H1 (cell line): ENCODE data around the gene ASPG. TPM values are rescaled to one million over a fixed set of nuclear protein-coding genes. Genes with fewer than 3 reads are reported as not detected.

Experiments
- CTCF ChIA-PET: fragments of 300-600 bp; sonication (Branson Sonifier 250); formaldehyde crosslinking; loops from one replicate; lab custom pipeline; 2021; ENCODE audit not compliant: partially characterized antibody; lab: Charles Lee
- POLR2A ChIA-PET: fragments of 300-600 bp; sonication (Branson Sonifier 250); formaldehyde crosslinking; loops from one replicate; lab custom pipeline; 2021; ENCODE audit warnings: inconsistent platforms; ENCODE audit not compliant: partially characterized antibody; lab: Charles Lee
- DNase-seq, 2 experiments: peaks; one replicate each; pipeline versions ENCODE4 v3.0.0 to v3.0.0-alpha.2; 2010 to 2022; ENCODE audit warnings: low spot score in 2 of 2, low read depth in 1 of 2, mixed read lengths in 1 of 2
- FAIRE-seq: peaks from 2 replicates; lab custom pipeline; 2011; peaks lifted over from hg19 to GRCh38; lab: Jason Lieb, UNC
- H2AFZ ChIP-seq: 2 replicates; pipeline ENCODE4 v1.8.1; 2012; ENCODE audit warnings: low read length, inconsistent platforms
- H2AK5ac ChIP-seq: 2 replicates; pipeline ENCODE4 v1.6.1; 2013; ENCODE audit warnings: low read depth, low read length
- H2BK120ac ChIP-seq: replicated peaks from 2 replicates; pipeline ENCODE3; 2013; ENCODE audit warnings: low read depth, low read length, inconsistent platforms
- H2BK12ac ChIP-seq: 2 replicates; pipeline ENCODE4 v1.6.1; 2013; ENCODE audit warnings: low read depth, low read length
- H2BK15ac ChIP-seq: 2 replicates; pipeline ENCODE4 v1.6.1; 2013; ENCODE audit warnings: low read length
- H2BK20ac ChIP-seq: 2 replicates; pipeline ENCODE4 v1.6.1; 2013; ENCODE audit warnings: low read length
- H2BK5ac ChIP-seq: 2 replicates; pipeline ENCODE4 v1.6.1; 2013; ENCODE audit warnings: low read depth, low read length
- H3K14ac ChIP-seq: 2 replicates; pipeline ENCODE4 v1.6.1; 2013; ENCODE audit warnings: inconsistent platforms; ENCODE audit not compliant: insufficient read length
- H3K18ac ChIP-seq: 2 replicates; pipeline ENCODE4 v1.6.1; 2013; ENCODE audit warnings: low read length; ENCODE audit errors: extremely low read depth
- H3K23ac ChIP-seq: 2 replicates; pipeline ENCODE4 v1.6.1; 2013; ENCODE audit warnings: inconsistent platforms; ENCODE audit not compliant: insufficient read length
- H3K23me2 ChIP-seq: 2 replicates; pipeline ENCODE4 v1.6.1; 2013; ENCODE audit warnings: low read depth, low read length
- H3K27ac ChIP-seq: 2 replicates; pipeline ENCODE4 v1.6.1; 2011; ENCODE audit warnings: low read depth, low read length, inconsistent platforms
- H3K27me3 ChIP-seq, 4 experiments: replicated peaks in 1 of 4; 1 replicate in 1 of 4; 2 replicates in 3 of 4; pipeline versions ENCODE4 v1.6.1 to v1.8.1; 2011 to 2013; ENCODE audit warnings: low read length in 3 of 4, mild to moderate bottlenecking in 3 of 4, inconsistent platforms in 2 of 4, mixed read lengths in 2 of 4, moderate library complexity in 1 of 4; ENCODE audit not compliant: control insufficient read depth in 3 of 4, insufficient read depth in 3 of 4; ENCODE audit errors: extremely low read depth in 1 of 4
- H3K36me3 ChIP-seq, 4 experiments: 2 replicates each; pipeline versions ENCODE4 v1.6.1 to v1.8.1; 2011 to 2013; ENCODE audit warnings: mild to moderate bottlenecking in 4 of 4, low read length in 3 of 4, moderate library complexity in 2 of 4, control low read depth in 1 of 4, inconsistent platforms in 1 of 4; ENCODE audit not compliant: insufficient read depth in 4 of 4, control insufficient read depth in 2 of 4
- H3K4ac ChIP-seq: replicated peaks from 2 replicates; pipeline ENCODE3; 2013; ENCODE audit warnings: low read length, low read depth, mixed read lengths, inconsistent platforms; ENCODE audit not compliant: insufficient read length
- H3K4me1 ChIP-seq, 4 experiments: replicated peaks in 1 of 4; 1 replicate in 1 of 4; 2 replicates in 3 of 4; pipeline versions ENCODE4 v1.6.1 to v1.8.1; 2011 to 2013; ENCODE audit warnings: low read length in 3 of 4, inconsistent platforms in 2 of 4, mixed read lengths in 1 of 4; ENCODE audit not compliant: insufficient read depth in 4 of 4, control insufficient read depth in 3 of 4
- H3K4me2 ChIP-seq, 2 experiments: 2 replicates each; pipeline versions ENCODE4 v1.6.1 to v1.8.1; 2011 to 2013; ENCODE audit warnings: low read depth in 2 of 2, low read length in 2 of 2, control low read depth in 1 of 2, inconsistent platforms in 1 of 2, mild to moderate bottlenecking in 1 of 2; ENCODE audit not compliant: insufficient read depth in 1 of 2
- H3K4me3 ChIP-seq, 4 experiments: fragments of 200-600, 300-600 bp in 1 of 4; sonication (generic), shearing (Covaris generic), sonication (Bioruptor Twin) in 1 of 4; 2 replicates each; pipeline versions ENCODE4 v1.5.1 to v1.8.1; 2011 to 2016; ENCODE audit warnings: low read length in 4 of 4, low read depth in 3 of 4, control low read depth in 2 of 4, inconsistent platforms in 2 of 4, mild to moderate bottlenecking in 2 of 4, mixed read lengths in 1 of 4, moderate library complexity in 1 of 4; ENCODE audit not compliant: insufficient read depth in 2 of 4; ENCODE audit errors: extremely low read depth in 1 of 4
- H3K56ac ChIP-seq: replicated peaks from 2 replicates; pipeline ENCODE3; 2013; ENCODE audit warnings: low read depth, mild to moderate bottlenecking, mixed read lengths, low read length, inconsistent platforms; ENCODE audit not compliant: insufficient read length
- H3K79me1 ChIP-seq: 2 replicates; pipeline ENCODE4 v1.6.1; 2013; ENCODE audit warnings: low read depth, low read length, control low read depth
- H3K79me2 ChIP-seq, 2 experiments: 2 replicates each; pipeline versions ENCODE4 v1.6.1 to v1.8.1; 2012 to 2013; ENCODE audit warnings: low read length in 2 of 2, mild to moderate bottlenecking in 2 of 2, inconsistent platforms in 1 of 2; ENCODE audit not compliant: insufficient read depth in 2 of 2, control insufficient read depth in 1 of 2
- H3K9ac ChIP-seq, 4 experiments: replicated peaks in 1 of 4; 1 replicate in 1 of 4; 2 replicates in 3 of 4; pipeline versions ENCODE4 v1.6.1 to v1.8.1; 2011 to 2013; ENCODE audit warnings: low read depth in 3 of 4, low read length in 3 of 4, control low read depth in 2 of 4, mild to moderate bottlenecking in 2 of 4, moderate library complexity in 2 of 4, inconsistent platforms in 1 of 4; ENCODE audit errors: extremely low read depth in 1 of 4
- H3K9me3 ChIP-seq, 2 experiments: 2 replicates each; pipeline versions ENCODE4 v1.6.1 to v1.8.1; 2012 to 2013; ENCODE audit warnings: mild to moderate bottlenecking in 2 of 2, moderate library complexity in 2 of 2, control low read depth in 1 of 2, inconsistent platforms in 1 of 2, low read depth in 1 of 2, low read length in 1 of 2, mixed read lengths in 1 of 2; ENCODE audit not compliant: insufficient read depth in 2 of 2
- H4K20me1 ChIP-seq, 2 experiments: replicated peaks in 1 of 2; 2 replicates each; pipeline versions ENCODE3 to v1.8.1; 2011 to 2013; ENCODE audit warnings: inconsistent platforms in 2 of 2, low read length in 2 of 2, mild to moderate bottlenecking in 1 of 2; ENCODE audit not compliant: insufficient read depth in 2 of 2, control insufficient read depth in 1 of 2
- H4K5ac ChIP-seq: 2 replicates; pipeline ENCODE4 v1.6.1; 2013; ENCODE audit warnings: low read length, low read depth, mixed read lengths, inconsistent platforms; ENCODE audit not compliant: insufficient read length
- H4K8ac ChIP-seq: 2 replicates; pipeline ENCODE4 v1.8.0; 2013; ENCODE audit warnings: mild to moderate bottlenecking, moderate library complexity, low read length, inconsistent platforms; ENCODE audit not compliant: insufficient read depth; ENCODE audit errors: extremely low read depth
- H4K91ac ChIP-seq: replicated peaks from 2 replicates; pipeline ENCODE3; 2013; ENCODE audit warnings: low read length, mixed read lengths, inconsistent platforms; ENCODE audit not compliant: insufficient read length
- ATF3 ChIP-seq: IDR thresholded peaks from 2 replicates; pipeline ENCODE4 v1.6.1; 2011; ENCODE audit warnings: low read depth, mild to moderate bottlenecking, low read length; ENCODE audit not compliant: insufficient read depth
- E2F6 ChIP-seq: IDR thresholded peaks from 2 replicates; pipeline ENCODE4 v1.6.1; 2012; ENCODE audit warnings: inconsistent platforms
- KDM1A ChIP-seq: fragments of 200-600, 300-600 bp; sonication (generic); IDR thresholded peaks from 2 replicates; pipeline ENCODE4 v1.7.1; 2016; ENCODE audit warnings: mild to moderate bottlenecking, low read length, borderline replicate concordance
- KDM5A ChIP-seq: fragments of 200-600 bp; IDR thresholded peaks from 2 replicates; pipeline ENCODE4 v1.7.1; 2012; ENCODE audit warnings: mild to moderate bottlenecking, low read length, inconsistent platforms, mixed read lengths
- RNF2 ChIP-seq: fragments of 200-900, 300-1000 bp; sonication (generic); IDR thresholded peaks from 2 replicates; pipeline ENCODE4 v1.7.1; 2016; ENCODE audit warnings: borderline replicate concordance, low read depth, mild to moderate bottlenecking, antibody characterized with exemption, low read length; ENCODE audit not compliant: poor library complexity, severe bottlenecking; ENCODE audit errors: missing control alignments
- SAP30 ChIP-seq: fragments of 300-600 bp; sonication (generic); IDR thresholded peaks from 2 replicates; pipeline ENCODE4 v1.7.1; 2012; ENCODE audit warnings: low read length, moderate library complexity, mild to moderate bottlenecking, inconsistent platforms; ENCODE audit not compliant: insufficient read depth, insufficient replicate concordance
- TAF1 ChIP-seq: IDR thresholded peaks from 2 replicates; pipeline ENCODE4 v1.6.1; 2011; ENCODE audit warnings: mild to moderate bottlenecking, low read depth, low read length
- WGBS, 2 experiments: shearing (Covaris generic) in 1 of 2; methylation state at CpG; one replicate each; pipeline versions ENCODE4 v1.1.6 to v1.1.7; 2013 to 2015; ENCODE audit warnings: low lambda C conversion rate in 2 of 2, mixed read lengths in 2 of 2, inconsistent platforms in 1 of 2, low coverage in 1 of 2, missing lambda C conversion rate in 1 of 2; ENCODE audit not compliant: insufficient replicate concordance in 2 of 2, insufficient coverage in 1 of 2, insufficient read length in 1 of 2; ENCODE audit errors: extremely low coverage in 1 of 2, missing lambda C conversion rate in 1 of 2; 5-methylcytosine and 5-hydroxymethylcytosine counted together
- polyA plus RNA-seq, 7 experiments: library from polyadenylated mRNA; depleted of rRNA in 3 of 7; stranded (reverse) in 5 of 7; unstranded in 2 of 7; fragments of >200 nt in 5 of 7; fragments of 200-250 nt in 2 of 7; gene quantifications; 1 replicate in 5 of 7; 2 replicates in 1 of 7; 4 replicates in 1 of 7; pipeline versions ENCODE4 v1.2.1 to v1.2.3, GENCODE V29; 2011 to 2013; ENCODE audit warnings: missing spikeins in 2 of 7, mixed read lengths in 2 of 7
- total RNA-seq: library from RNA; stranded (reverse); fragmentation: NEBNext Ultra II Directional; extraction: Animal tissue kit (Norgen Biotek cat#: 25700); gene quantifications from 2 replicates; pipeline ENCODE4 v1.2.1, GENCODE V29; 2021

Gene ASPG
- total and polyA plus RNA-seq, 2 of the 8 experiments (the other 6 are each of a cell fraction or from before 2014, with no cell fraction given) = 0.34 to 0.59 TPM

GRCh38 chr14:104119488-104120251 is 34.2 kb downstream of the ASPG start:
- Histone ChIP-seq H3K18ac (no peak overlapping the region), H2BK12ac (no peak overlapping the region), H2BK20ac (no peak overlapping the region), H4K20me1 (no peaks in the 10 kb centered on the region), H4K91ac (no peak overlapping the region), H3K4ac (no peak overlapping the region), H2BK5ac (no peak overlapping the region), H4K8ac (no peak overlapping the region; the same call in 1 of the 2 replicates), H3K4me3 (no peak overlapping the region), H2AK5ac (no peak overlapping the region), H3K27ac (no peak overlapping the region), H3K4me2 (no peak overlapping the region), H3K79me1 (no peaks in the 10 kb centered on the region), H3K9me3 (0 out of 4 replicates have a peak, but pooled peaks cover 0 to 4% of the 10 kb centered on the region in 2 experiments), H3K14ac (no peak overlapping the region), H2BK120ac (no peak overlapping the region), H4K5ac (no peak overlapping the region), H3K56ac (no peak overlapping the region), H3K23ac (no peak overlapping the region), H2BK15ac (no peak overlapping the region), H3K4me1 (peaks cover 0 to 11% (median 3%) of the 10 kb centered on the region in 4 experiments; a peak in 6 of 7 replicates), H3K23me2 (peaks cover 12% of the 10 kb centered on the region; the same call in 1 of the 2 replicates), H3K79me2 (no peaks in the 10 kb centered on the region), H3K9ac (no peak overlapping the region), H2AFZ (no peak overlapping the region), H3K36me3 (no peaks in the 10 kb centered on the region; a peak in 1 of 8 replicates), H3K27me3 (peaks cover 17 to 39% (median 28%) of the 10 kb centered on the region in 4 experiments)
- WGBS, 2 experiments = 90% methylated on average over 18 of the region's 18 CpGs; no CpG with 5 or more reads in 1 of the 2 experiments
- CTCF ChIA-PET = interaction anchor here (0.5 to 3.8 kb wide), 12 partner anchors 9 to 497 kb away, joined by 3 to 18 read pairs (median 4); no protein-coding TSS in a partner anchor
- no peak for TF ChIP-seq KDM5A
- no peak for TF ChIP-seq SAP30
- TF ChIP-seq E2F6 = no peak
- TF ChIP-seq ATF3 = no peak
- no peak for TF ChIP-seq RNF2
- TF ChIP-seq KDM1A = no peak
- no peak for TF ChIP-seq TAF1
- no peak for FAIRE-seq
- POLR2A ChIA-PET = no interaction called here
- DNase-seq = peak in 1 of 2 experiments; percentile 43
